IPS-15b (cell line): Measurements from ENCODE around the gene SESTD1.
"Not testable (repeated sequence)": the region's sequence is repeated elsewhere in the genome, so short reads cannot be mapped to it uniquely, and the experiment has no call there.

Source experiments
- H3K27me3 ChIP-seq: one replicate; pipeline ENCODE4 v1.6.1; 2013; ENCODE audit warnings: low read length; ENCODE audit not compliant: control insufficient read depth, insufficient read depth
- H3K36me3 ChIP-seq: one replicate; pipeline ENCODE4 v1.6.1; 2013; ENCODE audit warnings: low read length; ENCODE audit not compliant: control insufficient read depth, insufficient read depth
- H3K4me1 ChIP-seq: one replicate; pipeline ENCODE4 v1.6.1; 2013; ENCODE audit warnings: mild to moderate bottlenecking, low read length; ENCODE audit not compliant: control insufficient read depth, insufficient read depth
- H3K4me3 ChIP-seq: one replicate; pipeline ENCODE4 v1.5.1; 2013; ENCODE audit warnings: low read depth, low read length
- H3K9ac ChIP-seq: one replicate; pipeline ENCODE4 v1.6.1; 2013; ENCODE audit warnings: low read depth, mild to moderate bottlenecking, low read length
- H3K9me3 ChIP-seq: one replicate; pipeline ENCODE4 v1.6.1; 2013; ENCODE audit warnings: mild to moderate bottlenecking, low read length; ENCODE audit not compliant: control insufficient read depth, insufficient read depth

The SESTD1 gene

GRCh38 chr2:179201869-179202268 lies 62.8 kb downstream of the SESTD1 start:
- H3K9ac ChIP-seq, result no peak overlapping the region
- peaks cover 14% of the 10 kb centered on the region for H3K9me3 ChIP-seq
- H3K4me3 ChIP-seq, result no peak overlapping the region

GRCh38 chr2:179195926-179196590 lies 68.6 kb downstream of the SESTD1 start:
- H3K4me1 ChIP-seq, result not testable (repeated sequence)

More at GRCh38 chr2:179201869-179202268, 62.8 kb downstream of the SESTD1 start:
- H3K4me1 ChIP-seq, result no peaks in the 10 kb centered on the region
- H3K36me3 ChIP-seq, result peaks cover 5% of the 10 kb centered on the region
- H3K27me3 ChIP-seq, result no peaks in the 10 kb centered on the region

GRCh38 chr2:179195141-179195540 lies 69.5 kb downstream of the SESTD1 start:
- no peak overlapping the region for H3K4me3 ChIP-seq
- H3K9me3 ChIP-seq, result no peaks in the 10 kb centered on the region
- no peak overlapping the region for H3K9ac ChIP-seq
- H3K27me3 ChIP-seq, result no peaks in the 10 kb centered on the region
- no peaks in the 10 kb centered on the region for H3K36me3 ChIP-seq
- no peaks in the 10 kb centered on the region for H3K4me1 ChIP-seq

More at GRCh38 chr2:179195926-179196590, 68.6 kb downstream of the SESTD1 start:
- not testable (repeated sequence) for H3K4me3 ChIP-seq, H3K9ac ChIP-seq, H3K9me3 ChIP-seq, H3K27me3 ChIP-seq, H3K36me3 ChIP-seq

GRCh38 chr2:179193759-179194394 lies 70.8 kb downstream of the SESTD1 start:
- Histone ChIP-seq H3K4me3 (no peak overlapping the region), H3K4me1 (no peaks in the 10 kb centered on the region), H3K27me3 (no peaks in the 10 kb centered on the region), H3K9ac (no peak overlapping the region), H3K9me3 (no peaks in the 10 kb centered on the region), H3K36me3 (no peaks in the 10 kb centered on the region)

DNA sequence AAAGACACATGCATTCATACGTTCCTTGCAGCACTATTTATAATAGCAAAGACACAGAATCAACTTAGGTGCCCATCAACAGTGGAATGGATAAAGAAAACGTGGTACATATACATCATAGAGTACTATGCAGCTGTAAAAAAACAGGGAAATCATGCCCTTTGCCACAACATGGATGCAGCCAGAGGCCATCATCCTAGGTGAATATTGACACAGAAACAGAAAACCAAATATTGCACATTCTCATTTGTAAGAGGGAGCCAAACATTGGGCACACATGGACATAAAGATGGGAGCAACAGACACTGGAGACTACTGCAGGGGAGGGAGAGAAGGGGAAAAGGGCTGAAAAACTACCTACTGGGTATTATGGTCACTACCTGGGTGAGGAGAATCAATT lies 73.5 kb downstream of the SESTD1 start:
- Histone ChIP-seq H3K4me3 (no peak overlapping the region), H3K9me3 (no peaks in the 10 kb centered on the region), H3K4me1 (no peaks in the 10 kb centered on the region), H3K36me3 (no peaks in the 10 kb centered on the region), H3K27me3 (no peaks in the 10 kb centered on the region), H3K9ac (no peak overlapping the region)

DNA sequence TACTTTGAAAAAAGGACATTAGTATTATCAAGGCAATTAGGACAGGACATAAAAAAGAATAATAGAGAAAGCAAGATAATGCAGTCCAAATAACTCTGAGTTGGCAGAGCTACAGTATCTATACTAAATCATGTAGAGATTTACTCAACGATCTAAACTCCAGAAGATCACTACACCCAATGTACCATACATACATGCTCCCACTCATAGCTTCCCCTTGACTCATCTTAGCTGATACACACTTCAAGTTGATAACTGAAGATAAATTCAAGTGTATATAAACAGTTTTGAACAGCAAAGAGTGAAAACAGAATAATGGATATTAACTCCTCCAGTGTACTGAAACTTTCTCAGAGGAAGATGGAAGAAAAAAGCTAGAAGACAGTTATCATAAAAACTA lies 78.5 kb downstream of the SESTD1 start:
- H3K36me3 ChIP-seq, result no peaks in the 10 kb centered on the region
- H3K4me1 ChIP-seq, result peaks cover 3% of the 10 kb centered on the region
- no peaks in the 10 kb centered on the region for H3K9me3 ChIP-seq
- no peak overlapping the region for H3K4me3 ChIP-seq
- no peaks in the 10 kb centered on the region for H3K27me3 ChIP-seq
- no peak overlapping the region for H3K9ac ChIP-seq

DNA sequence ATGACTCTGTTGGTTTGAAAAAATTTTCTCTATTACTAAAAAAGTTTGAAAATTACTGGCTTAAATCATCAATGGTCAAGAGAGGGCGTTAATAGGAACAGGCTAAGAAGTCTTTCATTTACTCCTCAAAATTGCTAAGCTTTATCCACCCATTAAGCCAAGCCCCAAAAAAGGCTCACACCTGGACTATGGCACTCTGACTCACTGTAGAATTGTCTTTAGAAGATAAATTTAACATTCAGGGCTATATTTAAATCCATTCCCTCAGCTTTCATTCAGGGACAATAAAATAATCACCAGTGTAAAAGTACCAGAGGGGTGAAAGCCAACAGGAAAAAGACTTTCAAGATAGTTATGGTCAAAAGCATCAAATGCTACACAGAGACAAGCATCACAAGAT lies 80.0 kb downstream of the SESTD1 start:
- no peaks in the 10 kb centered on the region for H3K36me3 ChIP-seq
- H3K9ac ChIP-seq, result no peak overlapping the region
- peaks cover 10% of the 10 kb centered on the region for H3K4me1 ChIP-seq
- H3K9me3 ChIP-seq, result no peaks in the 10 kb centered on the region
- H3K4me3 ChIP-seq, result no peak overlapping the region
- H3K27me3 ChIP-seq, result no peaks in the 10 kb centered on the region

- Histone ChIP-seq H3K4me1 (peaks cover 14% of the 10 kb centered on the region), H3K27me3 (no peaks in the 10 kb centered on the region), H3K4me3 (no peak overlapping the region), H3K36me3 (no peaks in the 10 kb centered on the region), H3K9ac (no peak overlapping the region), H3K9me3 (no peaks in the 10 kb centered on the region)
Observed at GRCh38 chr2:179181002-179181401, 83.6 kb downstream of the SESTD1 start.

DNA sequence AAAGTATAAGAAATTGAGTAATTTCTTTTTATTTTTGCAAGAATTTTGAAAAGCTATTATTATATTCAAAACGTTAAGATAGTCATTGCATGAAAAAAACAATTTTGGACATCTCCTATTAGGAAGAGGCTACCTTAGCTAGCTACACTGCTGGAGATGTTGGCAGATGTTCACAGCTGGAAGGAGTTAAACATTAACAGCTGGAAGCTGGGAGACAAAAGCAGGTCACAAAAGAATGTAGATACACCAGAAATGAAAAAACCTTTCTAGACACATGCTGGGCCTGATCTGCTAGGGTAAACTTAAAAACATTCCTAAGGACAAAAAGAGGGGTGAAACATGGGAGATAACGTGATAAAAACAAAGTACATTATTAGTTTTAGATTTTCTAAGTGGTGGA lies 84.4 kb downstream of the SESTD1 start:
- Histone ChIP-seq H3K9ac (no peak overlapping the region), H3K4me1 (peaks cover 14% of the 10 kb centered on the region)

DNA sequence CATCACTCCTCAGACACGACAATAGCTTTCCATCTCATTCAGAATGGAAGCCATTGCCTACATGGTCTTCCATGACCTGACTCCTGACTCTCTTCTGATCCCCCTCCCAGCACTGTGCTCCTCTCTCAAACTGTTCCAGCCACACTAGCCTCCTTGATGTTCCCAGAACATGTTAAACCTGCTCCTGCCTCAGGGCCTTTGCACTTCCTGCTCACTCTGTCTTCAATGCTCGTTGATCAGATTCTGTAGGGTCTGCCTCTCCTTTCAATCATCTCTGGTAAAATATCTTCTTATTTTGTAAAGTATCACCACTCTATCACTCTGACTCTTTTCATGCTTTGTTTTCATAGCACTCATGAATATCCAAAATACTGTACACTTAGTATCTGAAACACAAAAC lies 84.9 kb downstream of the SESTD1 start:
- H3K4me1 ChIP-seq, result peaks cover 14% of the 10 kb centered on the region
- no peaks in the 10 kb centered on the region for H3K36me3 ChIP-seq
- H3K9ac ChIP-seq, result no peak overlapping the region
- no peaks in the 10 kb centered on the region for H3K9me3 ChIP-seq
- no peak overlapping the region for H3K4me3 ChIP-seq
- no peaks in the 10 kb centered on the region for H3K27me3 ChIP-seq

More for the DNA sequence above, 84.4 kb downstream of the SESTD1 start:
- Histone ChIP-seq H3K9me3 (no peaks in the 10 kb centered on the region), H3K36me3 (no peaks in the 10 kb centered on the region), H3K27me3 (no peaks in the 10 kb centered on the region), H3K4me3 (no peak overlapping the region)

DNA sequence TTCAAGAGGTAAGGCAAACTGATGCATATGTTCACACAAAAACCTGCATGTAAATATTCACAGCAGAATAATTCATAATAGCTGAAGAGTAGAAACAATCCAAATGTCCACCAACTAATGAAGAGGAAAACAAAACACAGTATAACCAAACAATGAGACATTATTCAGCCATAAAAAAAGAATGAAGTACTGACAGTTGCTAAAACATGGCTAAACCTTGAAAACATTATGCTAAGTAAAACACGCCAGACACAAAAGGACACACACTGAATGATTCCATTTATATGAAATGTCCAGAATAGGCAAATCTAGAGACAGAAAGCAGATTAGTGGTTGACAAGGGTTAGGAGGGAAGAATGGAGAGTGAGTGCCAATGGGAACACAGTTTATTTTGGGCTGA lies 86.9 kb downstream of the SESTD1 start:
- Histone ChIP-seq H3K27me3 (no peaks in the 10 kb centered on the region), H3K4me1 (peaks cover 14% of the 10 kb centered on the region), H3K9ac (no peak overlapping the region), H3K36me3 (no peaks in the 10 kb centered on the region), H3K9me3 (no peaks in the 10 kb centered on the region), H3K4me3 (no peak overlapping the region)

- peaks cover 4% of the 10 kb centered on the region for H3K4me1 ChIP-seq
- no peaks in the 10 kb centered on the region for H3K27me3 ChIP-seq
- no peaks in the 10 kb centered on the region for H3K36me3 ChIP-seq
- H3K9me3 ChIP-seq, result no peaks in the 10 kb centered on the region
- no peak overlapping the region for H3K9ac ChIP-seq
- no peak overlapping the region for H3K4me3 ChIP-seq
Observed at GRCh38 chr2:179174240-179174639, 90.4 kb downstream of the SESTD1 start.
